Cardiac fibroblast (primary cell): ENCODE results near the gene PLK2.

Source experiments
- DNase-seq, 2 donors: peaks; one replicate each; pipeline versions ENCODE4 v3.0.0 to v3.0.0-alpha.2; 2010; ENCODE audit warnings: low read depth in 2 of 2
- H3K4me3 ChIP-seq, 2 donors: replicated peaks in 1 of 2; 1 replicate in 1 of 2; 2 replicates in 1 of 2; pipeline ENCODE4 v1.5.1; 2011; ENCODE audit warnings: low read depth in 2 of 2, low read length in 2 of 2, mild to moderate bottlenecking in 2 of 2, moderate library complexity in 1 of 2
- CTCF ChIP-seq: IDR thresholded peaks from one replicate; pipeline ENCODE4 v1.5.1; 2011; ENCODE audit warnings: low read depth, mild to moderate bottlenecking, low read length, inconsistent platforms

Gene PLK2

GRCh38 chr5:58501778-58502417 lies 42.0 kb upstream of the PLK2 start:
- no peak for DNase-seq
- no peak for TF ChIP-seq CTCF
- no peak overlapping the region for H3K4me3 ChIP-seq

GRCh38 chr5:58499941-58500340 lies 40.1 kb upstream of the PLK2 start:
- TF ChIP-seq CTCF, result no peak
- no peak overlapping the region for H3K4me3 ChIP-seq
- DNase-seq, result no peak

- no peak for DNase-seq
- no peak overlapping the region for H3K4me3 ChIP-seq
- TF ChIP-seq CTCF, result no peak
Observed at GRCh38 chr5:58499231-58499630, 39.3 kb upstream of the PLK2 start.

GRCh38 chr5:58498340-58498942 lies 38.6 kb upstream of the PLK2 start:
- no peak overlapping the region for H3K4me3 ChIP-seq
- DNase-seq, result peak; percentile 57 to 62
- TF ChIP-seq CTCF, result peak; percentile 79

- no peak for TF ChIP-seq CTCF
- DNase-seq, result no peak
- no peak overlapping the region for H3K4me3 ChIP-seq
Observed at GRCh38 chr5:58497921-58498320, 38.0 kb upstream of the PLK2 start.

GRCh38 chr5:58497386-58497785 lies 37.5 kb upstream of the PLK2 start:
- no peak for DNase-seq
- H3K4me3 ChIP-seq, result no peak overlapping the region
- TF ChIP-seq CTCF, result no peak

- H3K4me3 ChIP-seq, result no peak overlapping the region
- peak; percentile 26 for TF ChIP-seq CTCF
- no peak for DNase-seq
Observed at GRCh38 chr5:58496488-58496887, 36.6 kb upstream of the PLK2 start.
